Nephron (organoid): ENCODE measurements around the gene BTBD9.

Experiments used
- H3K27ac Mint-ChIP-seq, 3 experiments: 2 replicates each; pipeline ENCODE4 v1.8.0; 2020; ENCODE audit warnings: mixed read lengths in 3 of 3, mild to moderate bottlenecking in 2 of 3, moderate library complexity in 1 of 3
- H3K27me3 Mint-ChIP-seq: 2 replicates; pipeline ENCODE4 v1.8.0; 2021; ENCODE audit warnings: low read depth, mild to moderate bottlenecking, moderate library complexity, mixed read lengths
- H3K36me3 Mint-ChIP-seq: 2 replicates; pipeline ENCODE4 v1.8.0; 2020; ENCODE audit warnings: low read depth, mixed read lengths
- H3K4me1 Mint-ChIP-seq: 2 replicates; pipeline ENCODE4 v1.8.0; 2020; ENCODE audit warnings: mixed read lengths
- H3K4me3 Mint-ChIP-seq, 3 experiments: 2 replicates each; pipeline ENCODE4 v1.8.0; 2020; ENCODE audit warnings: mild to moderate bottlenecking in 3 of 3, mixed read lengths in 3 of 3, moderate library complexity in 2 of 3
- H3K9me3 Mint-ChIP-seq: 2 replicates; pipeline ENCODE4 v1.8.0; 2020; ENCODE audit warnings: mixed read lengths
- CTCF ChIP-seq, 3 experiments: fragments of 200-600 bp; sonication (generic); IDR thresholded peaks; one replicate each; pipeline ENCODE4 v1.5.0; 2021; ENCODE audit warnings: antibody characterized with exemption in 3 of 3; ENCODE audit not compliant: unreplicated experiment in 3 of 3

The BTBD9 gene

DNA sequence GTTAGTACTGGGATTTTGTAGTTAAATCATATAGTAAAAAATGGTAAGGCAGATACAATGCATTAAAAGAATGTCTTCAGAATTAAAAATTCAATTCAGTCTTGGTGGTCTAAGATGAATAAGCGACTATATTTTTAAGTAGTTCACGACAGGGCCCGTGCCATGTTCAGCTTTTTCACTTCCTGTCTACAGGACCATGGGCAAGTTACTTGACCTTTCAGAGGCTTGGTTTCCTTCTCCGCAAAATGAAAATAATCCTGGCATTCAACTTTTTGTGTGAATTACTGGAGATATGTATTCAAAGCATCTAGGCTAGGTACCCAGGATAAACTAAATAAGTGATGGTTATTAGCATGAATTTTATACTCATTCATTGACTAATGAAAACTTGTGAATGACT lies 216.0 kb downstream of the BTBD9 start:
- no peaks in the 10 kb centered on the region for H3K27me3 Mint-ChIP-seq
- H3K4me3 Mint-ChIP-seq = no peak overlapping the region
- H3K27ac Mint-ChIP-seq = no peak overlapping the region
- no peaks in the 10 kb centered on the region for H3K4me1 Mint-ChIP-seq
- H3K9me3 Mint-ChIP-seq = no peaks in the 10 kb centered on the region
- no peak for TF ChIP-seq CTCF (IDR thresholded peaks at IDR 0.05; ENCODE audit: unreplicated experiment in 3 of 3)
- H3K36me3 Mint-ChIP-seq = no peaks in the 10 kb centered on the region

DNA sequence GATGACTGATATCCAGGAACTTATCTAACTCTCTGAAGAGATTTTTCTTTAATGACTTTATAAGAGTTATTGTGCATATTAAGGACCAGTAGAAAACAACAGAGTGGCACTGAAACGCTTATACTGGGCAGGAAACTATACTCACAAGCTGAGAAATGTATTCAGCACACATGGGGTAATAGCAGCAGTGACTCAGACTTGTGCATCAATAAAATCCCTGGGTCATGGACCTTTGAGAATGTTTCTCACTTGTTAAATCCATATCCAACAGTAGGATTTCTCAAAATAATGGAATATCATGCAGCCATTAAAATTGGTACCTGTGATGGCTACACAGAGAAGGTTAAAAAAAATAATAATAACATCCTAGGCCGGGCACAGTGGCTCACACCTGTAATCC lies 219.5 kb downstream of the BTBD9 start:
- TF ChIP-seq CTCF (IDR thresholded peaks at IDR 0.05; ENCODE audit: unreplicated experiment in 3 of 3) = no peak
- H3K4me1 Mint-ChIP-seq = peaks cover 4% of the 10 kb centered on the region
- no peaks in the 10 kb centered on the region for H3K9me3 Mint-ChIP-seq
- no peaks in the 10 kb centered on the region for H3K27me3 Mint-ChIP-seq
- H3K27ac Mint-ChIP-seq = no peak overlapping the region
- H3K36me3 Mint-ChIP-seq = no peaks in the 10 kb centered on the region
- no peak overlapping the region for H3K4me3 Mint-ChIP-seq

- no peak for TF ChIP-seq CTCF (IDR thresholded peaks at IDR 0.05; ENCODE audit: unreplicated experiment in 3 of 3)
- H3K27ac Mint-ChIP-seq = no peak overlapping the region
- no peak overlapping the region for H3K4me3 Mint-ChIP-seq
- peaks cover 4% of the 10 kb centered on the region for H3K4me1 Mint-ChIP-seq
- no peaks in the 10 kb centered on the region for H3K27me3 Mint-ChIP-seq
- no peaks in the 10 kb centered on the region for H3K9me3 Mint-ChIP-seq
- H3K36me3 Mint-ChIP-seq = no peaks in the 10 kb centered on the region
Observed at GRCh38 chr6:38417521-38417920, 222.2 kb downstream of the BTBD9 start.

DNA sequence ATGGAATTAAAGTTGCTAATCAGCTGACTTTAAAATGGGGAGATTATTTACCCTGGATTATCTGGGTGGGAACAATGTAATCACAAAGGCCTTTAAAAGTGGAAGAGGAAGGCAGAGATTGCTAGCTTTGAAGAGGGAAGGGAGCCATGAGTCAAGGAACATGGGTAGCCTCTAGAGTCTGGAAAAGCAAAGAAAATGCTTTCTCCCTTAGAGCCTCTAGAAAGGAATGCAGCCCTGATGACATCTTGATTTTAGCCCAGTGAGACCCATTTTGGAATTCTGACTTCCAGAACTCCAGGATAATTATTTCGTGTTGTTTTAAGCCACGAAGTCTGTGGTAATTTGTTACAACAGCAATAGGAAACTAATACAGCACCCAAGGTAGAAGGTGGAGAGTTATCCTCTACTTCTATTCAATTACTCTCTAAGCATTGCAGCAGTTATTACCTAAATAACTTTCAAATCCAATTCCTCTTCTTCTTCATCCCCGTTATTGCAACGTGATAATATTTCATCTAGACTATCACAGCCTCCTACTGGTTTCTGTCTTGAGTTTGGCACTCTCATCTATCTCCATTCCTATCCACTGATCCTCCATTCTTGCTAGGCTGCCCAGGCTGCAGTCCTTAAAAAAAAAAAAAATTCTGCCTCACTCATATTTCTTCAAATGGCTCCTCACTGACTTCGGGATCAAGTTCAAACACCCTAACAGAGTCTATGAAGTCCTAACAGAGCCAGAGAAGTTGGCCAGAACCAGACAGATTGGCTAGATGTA lies 224.3 kb downstream of the BTBD9 start:
- no peaks in the 10 kb centered on the region for H3K36me3 Mint-ChIP-seq
- H3K4me1 Mint-ChIP-seq = peaks cover 4% of the 10 kb centered on the region
- no peaks in the 10 kb centered on the region for H3K9me3 Mint-ChIP-seq
- H3K4me3 Mint-ChIP-seq = no peak overlapping the region
- peak overlapping the region in 1 of 3 experiments; percentile 18 for H3K27ac Mint-ChIP-seq
- H3K27me3 Mint-ChIP-seq = no peaks in the 10 kb centered on the region
- no peak for TF ChIP-seq CTCF (IDR thresholded peaks at IDR 0.05; ENCODE audit: unreplicated experiment in 3 of 3)

GRCh38 chr6:38413102-38413800 lies 226.5 kb downstream of the BTBD9 start:
- no peaks in the 10 kb centered on the region for H3K36me3 Mint-ChIP-seq
- H3K4me1 Mint-ChIP-seq = peaks cover 4% of the 10 kb centered on the region
- H3K4me3 Mint-ChIP-seq = no peak overlapping the region
- H3K27ac Mint-ChIP-seq = no peak overlapping the region
- H3K27me3 Mint-ChIP-seq = no peaks in the 10 kb centered on the region
- no peak for TF ChIP-seq CTCF (IDR thresholded peaks at IDR 0.05; ENCODE audit: unreplicated experiment in 3 of 3)
- no peaks in the 10 kb centered on the region for H3K9me3 Mint-ChIP-seq
